ENCODE measurements around the gene IL1RAPL1. TPM values are rescaled to one million over a fixed set of nuclear protein-coding genes. Genes with fewer than 3 reads are reported as not detected.

IL1RAPL1 gene
- total RNA-seq, 4 donors from 2014 or later, result 0.16 to 0.46 TPM; not detected in 2

- no peak for ATAC-seq
- intact Hi-C loops (cut with DNase I; ENCODE audit: low total_unique reads), result no loop called here
- TF ChIP-seq, protein P1, sequence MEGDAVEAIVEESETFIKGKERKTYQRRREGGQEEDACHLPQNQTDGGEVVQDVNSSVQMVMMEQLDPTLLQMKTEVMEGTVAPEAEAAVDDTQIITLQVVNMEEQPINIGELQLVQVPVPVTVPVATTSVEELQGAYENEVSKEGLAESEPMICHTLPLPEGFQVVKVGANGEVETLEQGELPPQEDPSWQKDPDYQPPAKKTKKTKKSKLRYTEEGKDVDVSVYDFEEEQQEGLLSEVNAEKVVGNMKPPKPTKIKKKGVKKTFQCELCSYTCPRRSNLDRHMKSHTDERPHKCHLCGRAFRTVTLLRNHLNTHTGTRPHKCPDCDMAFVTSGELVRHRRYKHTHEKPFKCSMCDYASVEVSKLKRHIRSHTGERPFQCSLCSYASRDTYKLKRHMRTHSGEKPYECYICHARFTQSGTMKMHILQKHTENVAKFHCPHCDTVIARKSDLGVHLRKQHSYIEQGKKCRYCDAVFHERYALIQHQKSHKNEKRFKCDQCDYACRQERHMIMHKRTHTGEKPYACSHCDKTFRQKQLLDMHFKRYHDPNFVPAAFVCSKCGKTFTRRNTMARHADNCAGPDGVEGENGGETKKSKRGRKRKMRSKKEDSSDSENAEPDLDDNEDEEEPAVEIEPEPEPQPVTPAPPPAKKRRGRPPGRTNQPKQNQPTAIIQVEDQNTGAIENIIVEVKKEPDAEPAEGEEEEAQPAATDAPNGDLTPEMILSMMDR (IDR thresholded peaks at IDR 0.05 in 4 of 5, conservative IDR thresholded peaks at IDR 0.05 in 1 of 5), result no peak
- no peak for TF ChIP-seq POLR2A (IDR thresholded peaks at IDR 0.05)
Observed at GRCh38 chrX:29813174-29813573, 1225.9 kb downstream of the IL1RAPL1 start.

DNA sequence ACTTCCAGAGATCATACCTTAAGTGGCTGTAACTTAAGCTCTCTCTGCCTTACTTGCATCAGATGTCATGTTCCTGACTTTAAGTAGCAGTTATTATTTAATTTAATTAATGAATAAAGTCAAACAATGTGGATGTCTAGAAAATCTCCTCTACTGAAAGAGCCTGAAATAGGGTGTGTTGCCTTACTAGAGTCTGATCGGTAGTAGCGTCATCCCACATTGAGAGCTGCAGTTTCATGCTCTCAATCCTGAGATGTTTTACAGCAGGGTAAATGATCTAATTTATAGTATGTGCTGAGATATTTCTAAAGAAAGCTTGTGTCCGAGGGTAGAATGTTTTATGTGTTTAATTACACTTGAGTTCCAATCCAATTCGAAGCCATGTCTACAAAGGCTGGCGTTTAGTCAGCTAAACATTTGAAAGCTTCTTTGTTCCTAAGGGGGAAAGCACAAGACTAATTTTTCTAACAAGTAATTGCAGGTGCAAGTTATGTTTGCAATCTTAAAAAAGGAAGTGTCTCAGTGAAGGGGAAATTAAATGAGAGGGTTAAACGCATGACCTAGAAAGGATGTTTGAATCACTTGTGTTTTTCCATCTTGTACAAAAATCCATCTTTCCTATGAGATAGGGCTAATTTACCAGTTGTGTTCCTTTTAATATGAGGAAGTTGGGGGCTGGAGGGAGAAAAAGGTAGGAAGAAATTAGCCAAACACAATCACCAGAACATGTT is 1237.1 kb downstream of the IL1RAPL1 start:
- no peaks in the 10 kb centered on the region for H3K9me3 ChIP-seq
- in situ Hi-C loops (cut with MboI; ENCODE audit: low sequenced_read_pairs in 4 of 4) (no loop called here), intact Hi-C loops (cut with DNase I; ENCODE audit: low total_unique reads) (no loop called here)
- DNase-seq (no peak), ATAC-seq (no peak)
- no peak overlapping the region for H3K4me3 ChIP-seq
- no peak for TF ChIP-seq POLR2A (IDR thresholded peaks at IDR 0.05)
- TF ChIP-seq, protein P1 (IDR thresholded peaks at IDR 0.05 in 4 of 5, conservative IDR thresholded peaks at IDR 0.05 in 1 of 5), result no peak
- no peaks in the 10 kb centered on the region for H3K36me3 ChIP-seq
- H3K27me3 ChIP-seq, result no peaks in the 10 kb centered on the region
- H3K4me1 ChIP-seq, result no peaks in the 10 kb centered on the region
- H3K27ac ChIP-seq, result no peak overlapping the region

More at GRCh38 chrX:29813174-29813573, 1225.9 kb downstream of the IL1RAPL1 start:
- Histone ChIP-seq H3K9me3 (no peaks in the 10 kb centered on the region), H3K4me1 (no peaks in the 10 kb centered on the region), H3K27me3 (no peaks in the 10 kb centered on the region), H3K36me3 (no peaks in the 10 kb centered on the region), H3K4me3 (no peak overlapping the region), H3K27ac (no peak overlapping the region)
- no peak for DNase-seq
- in situ Hi-C loops (cut with MboI; ENCODE audit: low sequenced_read_pairs in 4 of 4), result no loop called here

DNA sequence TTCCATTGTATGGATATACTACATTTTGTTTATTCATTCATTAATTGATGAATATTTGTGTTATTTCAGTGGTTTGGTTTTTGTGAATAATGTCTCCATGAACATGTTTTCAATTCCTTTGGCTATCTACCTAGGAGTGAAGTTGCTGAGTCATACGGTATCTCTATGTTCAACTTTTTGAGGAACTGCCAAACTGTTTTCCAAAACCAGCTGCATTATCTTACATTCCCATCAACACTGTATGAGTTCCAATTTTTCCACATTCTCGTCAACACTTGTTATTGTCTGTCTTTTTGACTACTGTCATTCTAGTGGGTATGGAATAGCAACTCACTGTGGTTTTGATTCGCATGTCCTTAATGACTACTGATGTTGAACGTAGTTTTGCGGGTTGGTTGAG is 1239.5 kb downstream of the IL1RAPL1 start:
- ATAC-seq, result no peak
- no peak for DNase-seq
- intact Hi-C loops (cut with DNase I; ENCODE audit: low total_unique reads) (no loop called here), in situ Hi-C loops (cut with MboI; ENCODE audit: low sequenced_read_pairs in 4 of 4) (no loop called here)
- Histone ChIP-seq H3K27ac (no peak overlapping the region), H3K4me1 (no peaks in the 10 kb centered on the region), H3K9me3 (no peaks in the 10 kb centered on the region), H3K36me3 (no peaks in the 10 kb centered on the region), H3K4me3 (no peak overlapping the region), H3K27me3 (no peaks in the 10 kb centered on the region)
- TF ChIP-seq, protein P1 (IDR thresholded peaks at IDR 0.05 in 4 of 5, conservative IDR thresholded peaks at IDR 0.05 in 1 of 5), result no peak
- no peak for TF ChIP-seq POLR2A (IDR thresholded peaks at IDR 0.05)

DNA sequence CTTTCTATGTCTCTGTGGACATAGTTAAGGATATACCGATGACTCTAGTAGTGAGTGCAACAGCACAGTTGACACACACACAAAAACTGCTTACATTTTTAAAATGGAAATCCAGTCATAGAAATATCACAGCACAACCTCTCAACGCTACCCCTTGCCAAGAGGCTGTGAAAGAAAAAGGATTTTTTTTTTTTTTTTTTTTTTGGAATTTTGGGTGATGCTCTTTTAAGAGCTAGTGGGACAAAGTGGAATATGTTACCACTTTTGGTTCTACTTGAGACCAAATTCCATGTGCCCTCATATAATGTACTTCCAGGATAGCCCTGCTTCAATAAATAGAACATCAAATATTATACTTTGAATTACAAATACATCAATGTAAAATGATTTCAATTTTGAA is 1247.1 kb downstream of the IL1RAPL1 start:
- TF ChIP-seq, protein P1 (IDR thresholded peaks at IDR 0.05 in 4 of 5, conservative IDR thresholded peaks at IDR 0.05 in 1 of 5), result no peak
- no peak for TF ChIP-seq POLR2A (IDR thresholded peaks at IDR 0.05)
- ATAC-seq, result no peak
- H3K36me3 ChIP-seq, result no peaks in the 10 kb centered on the region
- no peaks in the 10 kb centered on the region for H3K4me1 ChIP-seq
- DNase-seq, result no peak
- H3K4me3 ChIP-seq, result no peak overlapping the region
- H3K27ac ChIP-seq, result no peak overlapping the region
- in situ Hi-C loops (cut with MboI; ENCODE audit: low sequenced_read_pairs in 4 of 4) (no loop called here), intact Hi-C loops (cut with DNase I; ENCODE audit: low total_unique reads) (no loop called here)
- no peaks in the 10 kb centered on the region for H3K9me3 ChIP-seq
- no peaks in the 10 kb centered on the region for H3K27me3 ChIP-seq

DNA sequence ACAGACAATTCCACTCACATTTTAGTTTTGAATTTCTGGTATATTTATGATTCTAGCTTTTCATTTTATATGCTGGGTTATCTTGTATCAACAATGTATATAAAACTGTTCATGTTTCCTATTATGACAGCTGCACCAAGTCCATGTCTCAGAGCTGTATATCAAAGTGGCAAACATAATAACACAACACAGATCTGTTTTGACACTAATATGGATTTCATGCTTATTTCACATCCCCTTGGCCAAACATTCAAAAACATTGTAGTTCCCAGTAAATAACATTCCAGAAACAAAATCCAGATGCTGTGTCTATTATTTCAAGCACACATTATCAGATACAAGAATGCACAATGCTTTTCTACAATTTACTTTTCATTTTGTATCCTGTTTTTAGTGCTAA is 1247.5 kb downstream of the IL1RAPL1 start:
- no peak for DNase-seq
- Histone ChIP-seq H3K4me1 (no peaks in the 10 kb centered on the region), H3K36me3 (no peaks in the 10 kb centered on the region), H3K4me3 (no peak overlapping the region), H3K27ac (no peak overlapping the region), H3K27me3 (no peaks in the 10 kb centered on the region), H3K9me3 (no peaks in the 10 kb centered on the region)
- ATAC-seq, result no peak
- intact Hi-C loops (cut with DNase I; ENCODE audit: low total_unique reads), result no loop called here
- no peak for TF ChIP-seq POLR2A (IDR thresholded peaks at IDR 0.05)
- TF ChIP-seq, protein P1 (IDR thresholded peaks at IDR 0.05 in 4 of 5, conservative IDR thresholded peaks at IDR 0.05 in 1 of 5), result no peak
- in situ Hi-C loops (cut with MboI; ENCODE audit: low sequenced_read_pairs in 4 of 4), result no loop called here

Measured in gastrocnemius medialis (tissue), 4 donors.